ENCODE measurements around the gene CEP128.

The CEP128 gene

DNA sequence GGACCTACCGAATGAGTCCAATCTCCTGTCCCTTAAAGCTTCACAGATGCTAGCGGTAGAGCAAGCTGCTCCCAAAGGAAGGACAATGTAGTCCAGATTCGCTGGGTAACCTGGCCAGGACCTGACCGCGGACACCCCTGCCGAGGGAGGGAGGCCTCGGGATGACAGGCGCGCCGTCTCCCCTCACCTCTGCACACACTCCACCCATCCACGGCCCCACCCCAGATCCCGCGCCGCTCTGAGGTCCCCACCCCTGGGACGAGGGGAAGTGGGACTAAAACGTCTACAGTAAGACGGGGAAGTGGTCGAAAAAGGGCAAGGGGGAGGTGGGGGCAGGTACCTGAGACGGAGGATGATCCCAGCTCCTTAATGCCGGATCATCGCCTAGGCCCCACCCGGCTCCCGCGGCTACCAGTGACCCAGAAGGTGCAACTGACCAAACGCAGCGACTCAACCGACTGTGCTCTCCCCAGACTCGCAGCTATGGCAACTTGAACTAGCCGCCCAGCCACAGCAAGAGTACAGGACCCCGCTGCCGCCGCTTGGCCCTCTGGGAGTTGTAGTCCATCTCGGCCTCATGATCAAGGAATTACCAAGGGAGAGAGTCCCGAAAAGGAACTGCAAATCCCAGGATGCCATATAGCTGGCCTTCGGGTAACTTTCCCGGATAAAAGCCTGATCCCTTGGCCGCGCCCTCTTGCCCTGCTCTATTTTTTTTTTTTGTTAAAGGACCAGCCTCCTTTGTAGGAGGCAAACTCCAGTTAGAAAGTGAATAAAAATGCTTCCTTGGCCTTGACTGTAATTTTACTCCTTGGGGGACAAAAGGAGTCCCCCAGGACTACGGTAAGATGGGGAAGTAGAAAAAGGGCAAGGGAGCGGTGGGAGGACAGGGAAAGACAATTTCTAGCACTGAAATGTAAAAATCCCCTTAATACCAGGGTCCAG lies at the start of gene CEP128:
TSS of gene CEP128 (minus strand) at position 498 of the 945 bp plus-strand sequence.
- DNase-seq: peak; percentile 98
- Histone ChIP-seq H3K36me3 (peaks cover 7% of the 10 kb centered on the region), H3K27ac (peak within 1 kb of the TSS; percentile 78), H3K27me3 (ENCODE audit: insufficient read depth, low read depth, severe bottlenecking) (no peaks in the 10 kb centered on the region), H3K4me3 (ENCODE audit: low read depth, low read length) (peak within 1 kb of the TSS; percentile 87), H3K9me3 (ENCODE audit: severe bottlenecking) (no peaks in the 10 kb centered on the region)
- TF ChIP-seq, protein P1, sequence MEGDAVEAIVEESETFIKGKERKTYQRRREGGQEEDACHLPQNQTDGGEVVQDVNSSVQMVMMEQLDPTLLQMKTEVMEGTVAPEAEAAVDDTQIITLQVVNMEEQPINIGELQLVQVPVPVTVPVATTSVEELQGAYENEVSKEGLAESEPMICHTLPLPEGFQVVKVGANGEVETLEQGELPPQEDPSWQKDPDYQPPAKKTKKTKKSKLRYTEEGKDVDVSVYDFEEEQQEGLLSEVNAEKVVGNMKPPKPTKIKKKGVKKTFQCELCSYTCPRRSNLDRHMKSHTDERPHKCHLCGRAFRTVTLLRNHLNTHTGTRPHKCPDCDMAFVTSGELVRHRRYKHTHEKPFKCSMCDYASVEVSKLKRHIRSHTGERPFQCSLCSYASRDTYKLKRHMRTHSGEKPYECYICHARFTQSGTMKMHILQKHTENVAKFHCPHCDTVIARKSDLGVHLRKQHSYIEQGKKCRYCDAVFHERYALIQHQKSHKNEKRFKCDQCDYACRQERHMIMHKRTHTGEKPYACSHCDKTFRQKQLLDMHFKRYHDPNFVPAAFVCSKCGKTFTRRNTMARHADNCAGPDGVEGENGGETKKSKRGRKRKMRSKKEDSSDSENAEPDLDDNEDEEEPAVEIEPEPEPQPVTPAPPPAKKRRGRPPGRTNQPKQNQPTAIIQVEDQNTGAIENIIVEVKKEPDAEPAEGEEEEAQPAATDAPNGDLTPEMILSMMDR (IDR thresholded peaks at IDR 0.05; ENCODE audit: low read depth, low read length): no peak

DNA sequence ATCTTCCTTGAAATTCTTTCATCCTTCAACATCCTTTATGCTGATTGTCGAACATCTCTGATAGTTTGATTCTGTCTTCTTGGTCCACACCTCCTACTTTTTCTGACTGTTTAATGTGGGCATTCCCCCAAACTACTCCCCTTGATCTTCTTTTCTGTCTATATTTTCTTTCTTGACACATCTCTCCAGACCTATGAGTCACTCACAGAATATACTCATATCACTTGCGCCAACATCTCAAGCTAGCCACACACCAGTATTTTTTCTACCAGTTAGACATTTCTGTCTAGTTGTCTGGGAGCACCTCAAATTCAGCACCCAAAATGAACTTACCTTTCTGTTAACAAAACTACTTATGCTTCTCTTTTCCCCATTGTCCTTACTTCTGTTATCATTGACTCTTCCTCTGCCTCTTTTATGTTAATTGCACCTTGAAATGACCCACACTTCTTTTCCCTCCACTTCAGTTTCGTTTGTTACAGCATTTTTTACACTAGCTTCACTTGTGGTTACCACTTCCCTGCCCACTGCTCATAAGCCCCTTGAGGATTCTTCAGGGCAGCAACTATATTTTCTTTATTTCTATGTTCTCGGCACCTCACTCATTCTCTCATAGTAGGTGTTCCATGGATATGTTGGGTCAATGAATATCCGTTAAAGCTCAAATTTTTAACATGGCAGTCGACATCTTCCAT lies 47.3 kb upstream of the CEP128 start:
- H3K4me3 ChIP-seq (ENCODE audit: low read depth, low read length): no peak overlapping the region
- H3K9me3 ChIP-seq (ENCODE audit: severe bottlenecking): no peaks in the 10 kb centered on the region
- DNase-seq: no peak
- no peak overlapping the region for H3K27ac ChIP-seq
- H3K27me3 ChIP-seq (ENCODE audit: insufficient read depth, low read depth, severe bottlenecking): no peaks in the 10 kb centered on the region
- no peaks in the 10 kb centered on the region for H3K36me3 ChIP-seq
- TF ChIP-seq, protein P1 (IDR thresholded peaks at IDR 0.05; ENCODE audit: low read depth, low read length): no peak

DNA sequence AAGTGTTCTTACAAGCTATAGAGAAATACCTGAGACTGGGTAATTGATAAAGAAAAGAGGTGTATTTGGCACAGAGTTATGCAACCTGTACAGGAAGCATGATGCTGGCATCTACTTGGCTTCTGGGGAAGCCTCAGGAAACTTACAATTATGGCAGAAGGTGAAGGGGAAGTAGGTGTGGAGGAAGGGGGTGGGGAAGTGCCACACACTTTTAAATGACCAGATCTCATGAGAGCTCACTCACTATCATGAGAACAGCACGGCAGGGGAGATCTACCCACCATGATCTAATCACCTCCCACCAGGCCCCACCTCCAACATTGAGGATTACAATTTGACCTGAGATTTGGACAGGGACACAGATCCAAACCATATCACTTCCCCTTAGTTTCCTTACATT lies 46.7 kb upstream of the CEP128 start:
- H3K27me3 ChIP-seq (ENCODE audit: insufficient read depth, low read depth, severe bottlenecking): no peaks in the 10 kb centered on the region
- DNase-seq: no peak
- H3K36me3 ChIP-seq: no peaks in the 10 kb centered on the region
- TF ChIP-seq, protein P1 (IDR thresholded peaks at IDR 0.05; ENCODE audit: low read depth, low read length): no peak
- H3K9me3 ChIP-seq (ENCODE audit: severe bottlenecking): no peaks in the 10 kb centered on the region
- no peak overlapping the region for H3K4me3 ChIP-seq (ENCODE audit: low read depth, low read length)
- H3K27ac ChIP-seq: no peak overlapping the region

DNA sequence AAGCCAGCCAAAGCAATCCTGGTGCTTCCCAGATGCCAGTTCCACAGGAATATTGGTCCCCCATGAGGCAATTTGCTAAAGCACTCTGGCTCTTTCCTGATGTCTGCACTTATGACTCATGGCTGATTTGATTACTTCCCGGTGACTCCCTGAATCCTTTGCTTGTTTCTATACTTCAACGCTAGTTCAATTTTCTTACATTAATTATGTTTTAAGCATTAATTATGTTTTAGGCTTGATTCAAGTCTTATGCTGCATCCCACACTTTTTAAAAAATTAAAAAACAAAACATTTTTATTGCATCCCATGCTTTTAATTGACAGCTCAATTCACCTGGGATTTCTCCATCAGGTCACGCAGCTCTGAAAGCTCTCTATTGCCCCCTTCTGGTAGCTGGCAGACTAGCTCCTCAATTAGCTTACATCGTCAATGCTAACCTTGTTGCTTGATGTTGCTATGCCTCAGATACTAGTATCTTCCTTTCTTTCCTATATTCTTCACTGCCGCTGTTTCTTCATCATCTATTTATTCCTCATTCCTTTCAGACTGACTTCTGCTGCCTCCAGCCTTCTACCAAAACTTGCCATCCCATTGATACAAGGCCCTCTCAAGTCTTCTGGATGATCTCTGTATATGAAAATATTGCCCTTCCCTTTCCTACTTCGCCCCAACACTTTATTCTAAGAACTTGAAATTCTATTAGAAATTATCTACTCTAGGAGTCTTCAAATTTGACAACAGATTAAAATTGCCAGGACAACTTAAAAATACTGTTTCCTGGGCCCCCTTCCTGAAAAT lies 45.9 kb upstream of the CEP128 start:
- H3K27ac ChIP-seq: no peak overlapping the region
- TF ChIP-seq, protein P1 (IDR thresholded peaks at IDR 0.05; ENCODE audit: low read depth, low read length): peak; percentile 85
- peak; percentile 68 for DNase-seq
- no peaks in the 10 kb centered on the region for H3K27me3 ChIP-seq (ENCODE audit: insufficient read depth, low read depth, severe bottlenecking)
- H3K36me3 ChIP-seq: no peaks in the 10 kb centered on the region
- no peaks in the 10 kb centered on the region for H3K9me3 ChIP-seq (ENCODE audit: severe bottlenecking)
- no peak overlapping the region for H3K4me3 ChIP-seq (ENCODE audit: low read depth, low read length)

DNA sequence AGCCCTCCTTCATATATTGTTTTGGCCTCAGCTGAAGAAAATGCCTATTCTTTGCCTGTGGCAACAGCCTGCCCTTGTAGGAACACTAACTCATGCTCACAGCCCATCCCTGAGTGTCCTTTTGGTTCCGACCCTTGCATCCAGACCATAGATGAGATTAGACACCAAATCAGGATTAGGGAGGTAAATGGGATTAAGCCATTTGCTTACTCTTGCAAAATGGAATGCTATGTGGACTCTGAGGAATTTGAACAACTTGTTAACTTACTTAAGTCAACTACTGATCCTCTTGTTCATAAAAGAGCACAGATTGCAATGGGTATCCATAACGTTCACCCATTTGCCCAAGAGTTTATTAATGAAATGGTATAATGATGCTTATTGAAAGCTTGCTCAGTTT lies 41.2 kb upstream of the CEP128 start:
- Histone ChIP-seq H3K27me3 (ENCODE audit: insufficient read depth, low read depth, severe bottlenecking) (no peaks in the 10 kb centered on the region), H3K4me3 (ENCODE audit: low read depth, low read length) (no peak overlapping the region), H3K36me3 (no peaks in the 10 kb centered on the region), H3K9me3 (ENCODE audit: severe bottlenecking) (no peaks in the 10 kb centered on the region), H3K27ac (no peak overlapping the region)
- TF ChIP-seq, protein P1 (IDR thresholded peaks at IDR 0.05; ENCODE audit: low read depth, low read length): no peak
- no peak for DNase-seq

All from WERI-Rb-1 (cell line).